ENCODE data around the gene RAB40B.
A peak's percentile ranks its signal among the peaks of the same experiment; 100 is the strongest.

- TF ChIP-seq CTCF (IDR thresholded peaks at IDR 0.05) (peak in 1 of 7 experiments; percentile 24), POLR2A (IDR thresholded peaks at IDR 0.05) (no peak)
These were observed 24.8 kb upstream of the RAB40B start for GRCh38 chr17:82723169-82723807.
